Vagina (tissue), 2 donors: Measurements from ENCODE around the gene STK17B. TPM values are rescaled to one million over a fixed set of nuclear protein-coding genes. Genes with fewer than 3 reads are reported as not detected.

ENCODE experiments used
- DNase-seq, 2 donors: peaks; one replicate each; pipeline ENCODE4 v3.0.0-alpha.2; 2017; ENCODE audit errors: extremely low spot score in 2 of 2
- H3K27ac ChIP-seq: fragments of 200-600 bp; sonication (generic); one replicate; pipeline ENCODE4 v1.5.1; 2019
- H3K27me3 ChIP-seq: fragments of 200-600 bp; sonication (generic); one replicate; pipeline ENCODE4 v1.5.1; 2019
- H3K36me3 ChIP-seq, 2 donors: fragments of 200-600 bp; sonication (generic); one replicate each; pipeline ENCODE4 v1.5.1; 2017 to 2019
- H3K4me1 ChIP-seq: fragments of 200-600 bp; sonication (generic); one replicate; pipeline ENCODE4 v1.5.1; 2019
- H3K4me3 ChIP-seq, 2 donors: fragments of 200-600 bp; sonication (generic); 1 replicate in 1 of 2; 2 replicates in 1 of 2; pipeline ENCODE4 v1.5.1; 2016 to 2019
- H3K9me3 ChIP-seq: fragments of 200-600 bp; sonication (generic); one replicate; pipeline ENCODE4 v1.5.1; 2019
- POLR2A ChIP-seq, 2 donors: fragments of 450-650 bp; IDR thresholded peaks; one replicate each; pipeline ENCODE4 v1.6.1; 2017; ENCODE audit warnings: antibody characterized with exemption in 2 of 2, mild to moderate bottlenecking in 2 of 2, moderate library complexity in 2 of 2
- POLR2AphosphoS5 ChIP-seq, 2 donors: sonication (generic); formaldehyde crosslinking; IDR thresholded peaks; one replicate each; pipeline ENCODE4 v1.9.0; 2017; ENCODE audit warnings: antibody characterized with exemption in 2 of 2, mild to moderate bottlenecking in 2 of 2, low read depth in 1 of 2; ENCODE audit not compliant: insufficient read depth in 1 of 2
- intact Hi-C: fragments of 100-400 bp; cut with DNase I; formaldehyde crosslinking; loops from one replicate; pipeline ENCODE4 v1.15.1; 2023
- total RNA-seq: library from RNA; depleted of rRNA; stranded (reverse); fragments of >200 nt; gene quantifications from one replicate; pipeline ENCODE4 v1.2.3, GENCODE V29; 2016
- TF ChIP-seq, protein P1 (sequence below), 3 experiments: fragments of 450-650 bp in 2 of 3; fragments of 200-600 bp in 1 of 3; sonication (generic) in 1 of 3; IDR thresholded peaks; one replicate each; pipeline ENCODE4 v1.5.1; 2017 to 2019; ENCODE audit warnings: antibody characterized with exemption in 3 of 3, mild to moderate bottlenecking in 2 of 3, moderate library complexity in 2 of 3

Gene STK17B
- total RNA-seq, 1 donor from 2014 or later = 24.3 TPM

DNA sequence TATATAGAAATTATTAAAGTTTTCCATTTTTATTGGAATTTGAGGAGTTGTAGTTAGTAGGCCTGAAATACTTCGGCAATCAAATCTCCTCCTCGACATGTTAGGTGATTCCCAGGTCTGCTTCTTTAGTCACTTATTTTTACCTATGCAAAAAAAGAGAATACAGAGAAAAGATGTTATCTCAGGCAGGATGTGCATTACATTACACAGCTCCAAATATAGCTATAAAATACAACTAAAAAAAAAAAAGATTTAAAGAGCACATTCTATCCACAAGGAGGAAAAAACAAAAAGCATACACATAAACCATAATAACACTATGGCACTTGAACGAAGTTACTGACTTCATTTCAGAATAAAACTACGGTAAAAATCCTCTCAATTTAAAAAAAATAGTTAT lies 8.1 kb downstream of the STK17B start:
- intact Hi-C loops = no loop called here
- Histone ChIP-seq H3K4me3 (no peak overlapping the region), H3K9me3 (no peaks in the 10 kb centered on the region), H3K36me3 (no peaks in the 10 kb centered on the region), H3K27ac (no peak overlapping the region), H3K27me3 (no peaks in the 10 kb centered on the region), H3K4me1 (peaks cover 8% of the 10 kb centered on the region)
- no peak for DNase-seq
- TF ChIP-seq POLR2AphosphoS5 (IDR thresholded peaks at IDR 0.05; ENCODE audit: insufficient read depth in 1 of 2, low read depth in 1 of 2) = no peak
- TF ChIP-seq, protein P1, sequence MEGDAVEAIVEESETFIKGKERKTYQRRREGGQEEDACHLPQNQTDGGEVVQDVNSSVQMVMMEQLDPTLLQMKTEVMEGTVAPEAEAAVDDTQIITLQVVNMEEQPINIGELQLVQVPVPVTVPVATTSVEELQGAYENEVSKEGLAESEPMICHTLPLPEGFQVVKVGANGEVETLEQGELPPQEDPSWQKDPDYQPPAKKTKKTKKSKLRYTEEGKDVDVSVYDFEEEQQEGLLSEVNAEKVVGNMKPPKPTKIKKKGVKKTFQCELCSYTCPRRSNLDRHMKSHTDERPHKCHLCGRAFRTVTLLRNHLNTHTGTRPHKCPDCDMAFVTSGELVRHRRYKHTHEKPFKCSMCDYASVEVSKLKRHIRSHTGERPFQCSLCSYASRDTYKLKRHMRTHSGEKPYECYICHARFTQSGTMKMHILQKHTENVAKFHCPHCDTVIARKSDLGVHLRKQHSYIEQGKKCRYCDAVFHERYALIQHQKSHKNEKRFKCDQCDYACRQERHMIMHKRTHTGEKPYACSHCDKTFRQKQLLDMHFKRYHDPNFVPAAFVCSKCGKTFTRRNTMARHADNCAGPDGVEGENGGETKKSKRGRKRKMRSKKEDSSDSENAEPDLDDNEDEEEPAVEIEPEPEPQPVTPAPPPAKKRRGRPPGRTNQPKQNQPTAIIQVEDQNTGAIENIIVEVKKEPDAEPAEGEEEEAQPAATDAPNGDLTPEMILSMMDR (IDR thresholded peaks at IDR 0.05) = no peak

DNA sequence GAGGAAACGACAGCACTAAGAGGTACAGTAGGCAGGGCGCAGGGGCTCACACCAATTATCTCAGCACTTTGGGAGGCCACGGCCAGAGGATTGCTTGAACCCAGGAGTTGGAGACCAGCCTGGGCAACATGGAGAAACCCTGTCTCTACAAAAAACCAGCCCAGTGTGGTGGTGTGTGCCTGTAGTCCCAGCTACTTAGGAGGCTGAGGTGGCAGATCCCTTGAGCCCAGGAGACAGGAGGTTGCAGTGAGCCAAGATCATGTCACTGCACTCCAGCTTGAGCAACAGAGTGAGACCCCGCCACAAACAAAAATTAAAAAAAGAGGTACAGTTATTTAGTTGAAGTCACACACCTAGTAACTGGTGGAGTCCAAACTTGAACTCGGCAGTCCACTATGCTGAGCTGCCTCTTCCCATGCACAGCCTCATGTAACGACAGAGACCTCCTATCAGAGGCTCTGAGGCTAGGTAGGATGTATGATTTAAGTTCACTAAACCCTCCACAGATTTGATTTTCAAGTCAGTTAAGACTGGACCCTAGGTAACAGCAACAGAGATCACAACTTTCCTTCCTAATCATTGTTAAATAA lies 8.7 kb downstream of the STK17B start:
- no peak overlapping the region for H3K4me3 ChIP-seq
- intact Hi-C loops = no loop called here
- no peaks in the 10 kb centered on the region for H3K27me3 ChIP-seq
- no peaks in the 10 kb centered on the region for H3K9me3 ChIP-seq
- TF ChIP-seq, protein P1 (IDR thresholded peaks at IDR 0.05) = no peak
- TF ChIP-seq POLR2AphosphoS5 (IDR thresholded peaks at IDR 0.05; ENCODE audit: insufficient read depth in 1 of 2, low read depth in 1 of 2) = no peak
- no peak for TF ChIP-seq POLR2A (IDR thresholded peaks at IDR 0.05)
- no peak overlapping the region for H3K27ac ChIP-seq
- DNase-seq = no peak
- H3K36me3 ChIP-seq = no peaks in the 10 kb centered on the region
- H3K4me1 ChIP-seq = peaks cover 2% of the 10 kb centered on the region

DNA sequence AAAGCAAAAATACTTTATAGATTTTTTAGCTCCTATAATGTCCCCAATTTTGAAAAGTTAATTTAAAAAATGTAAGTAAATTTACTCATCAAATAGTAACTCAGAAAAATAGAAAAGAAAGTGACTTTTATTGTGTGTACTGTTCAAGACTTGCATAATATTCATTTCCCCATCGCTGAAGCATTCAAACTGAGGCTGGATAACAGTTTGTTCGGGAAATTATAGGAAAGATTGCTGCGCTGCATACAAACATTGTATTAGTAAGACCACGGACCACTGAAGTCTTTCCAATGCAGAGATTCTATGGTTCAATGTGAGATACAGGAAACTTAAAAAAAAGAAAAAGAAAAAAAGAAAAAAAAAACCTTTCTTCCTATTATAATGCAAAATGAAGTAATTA lies 10.4 kb downstream of the STK17B start:
- intact Hi-C loops = no loop called here
- H3K4me1 ChIP-seq = no peaks in the 10 kb centered on the region
- no peak for DNase-seq
- H3K27me3 ChIP-seq = no peaks in the 10 kb centered on the region
- TF ChIP-seq POLR2A (IDR thresholded peaks at IDR 0.05) = no peak
- no peak for TF ChIP-seq POLR2AphosphoS5 (IDR thresholded peaks at IDR 0.05; ENCODE audit: insufficient read depth in 1 of 2, low read depth in 1 of 2)
- TF ChIP-seq, protein P1 (IDR thresholded peaks at IDR 0.05) = no peak
- H3K36me3 ChIP-seq = no peaks in the 10 kb centered on the region
- no peak overlapping the region for H3K4me3 ChIP-seq
- H3K27ac ChIP-seq = no peak overlapping the region
- H3K9me3 ChIP-seq = no peaks in the 10 kb centered on the region

DNA sequence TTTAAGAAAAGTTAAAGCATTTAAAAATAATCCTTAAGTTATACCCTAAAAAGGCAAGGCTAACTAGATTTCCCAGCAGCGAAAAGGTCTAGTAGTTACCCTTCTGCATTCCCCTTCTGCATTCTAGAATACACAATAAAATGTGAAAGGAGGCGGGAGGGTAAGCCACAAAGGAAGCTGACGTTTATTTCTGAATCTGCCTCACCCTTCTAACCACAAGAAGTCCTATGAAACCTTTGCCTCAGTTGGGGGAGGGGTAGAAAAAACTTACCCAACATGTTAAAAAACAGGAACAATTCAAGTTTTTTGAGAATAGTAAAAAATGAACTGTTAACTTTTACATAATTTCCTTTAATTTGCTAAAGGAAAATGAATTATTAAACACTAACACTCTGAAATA lies 11.3 kb downstream of the STK17B start:
- H3K27ac ChIP-seq = no peak overlapping the region
- no peaks in the 10 kb centered on the region for H3K4me1 ChIP-seq
- H3K9me3 ChIP-seq = no peaks in the 10 kb centered on the region
- no peaks in the 10 kb centered on the region for H3K27me3 ChIP-seq
- TF ChIP-seq POLR2A (IDR thresholded peaks at IDR 0.05) (no peak), POLR2AphosphoS5 (IDR thresholded peaks at IDR 0.05; ENCODE audit: insufficient read depth in 1 of 2, low read depth in 1 of 2) (peak in 1 of 2 donors; percentile 70)
- no peaks in the 10 kb centered on the region for H3K36me3 ChIP-seq
- no peak overlapping the region for H3K4me3 ChIP-seq
- DNase-seq = no peak
- intact Hi-C loops = no loop called here

DNA sequence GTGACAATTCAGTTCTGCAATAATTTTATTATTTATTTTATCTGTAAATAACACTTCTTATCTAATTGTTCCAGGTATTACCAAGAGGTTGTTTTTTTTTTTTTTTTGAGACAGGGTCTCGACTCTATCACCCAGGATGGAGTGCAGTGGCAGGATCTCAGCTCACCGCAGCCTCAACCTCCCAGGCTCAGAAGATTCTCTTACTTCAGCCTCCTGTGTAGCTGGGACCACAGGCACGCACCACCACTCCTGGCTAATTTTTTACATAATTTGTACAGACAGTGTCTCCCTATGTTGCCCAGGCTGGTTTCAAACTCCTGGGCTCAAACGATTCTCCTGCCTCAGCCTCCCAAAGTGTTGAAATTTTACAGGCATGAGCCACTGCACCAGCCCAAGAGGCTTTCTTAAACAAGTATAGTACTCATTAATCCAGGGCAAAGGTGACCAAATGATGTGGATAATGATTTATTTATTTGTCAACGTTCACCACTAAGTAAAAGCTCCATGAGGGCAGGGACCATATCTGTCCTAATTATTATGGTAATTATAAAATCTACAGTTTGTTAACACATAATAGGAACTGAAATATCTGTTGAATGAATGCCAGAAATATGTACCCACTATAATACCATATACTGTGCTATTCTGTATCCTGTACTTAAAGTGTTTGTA lies 12.0 kb downstream of the STK17B start:
- Histone ChIP-seq H3K27me3 (no peaks in the 10 kb centered on the region), H3K4me1 (no peaks in the 10 kb centered on the region), H3K4me3 (no peak overlapping the region), H3K27ac (no peak overlapping the region), H3K36me3 (peaks cover 0 to 2% of the 10 kb centered on the region in 2 donors), H3K9me3 (no peaks in the 10 kb centered on the region)
- no peak for DNase-seq
- intact Hi-C loops = no loop called here
- no peak for TF ChIP-seq POLR2A (IDR thresholded peaks at IDR 0.05)

DNA sequence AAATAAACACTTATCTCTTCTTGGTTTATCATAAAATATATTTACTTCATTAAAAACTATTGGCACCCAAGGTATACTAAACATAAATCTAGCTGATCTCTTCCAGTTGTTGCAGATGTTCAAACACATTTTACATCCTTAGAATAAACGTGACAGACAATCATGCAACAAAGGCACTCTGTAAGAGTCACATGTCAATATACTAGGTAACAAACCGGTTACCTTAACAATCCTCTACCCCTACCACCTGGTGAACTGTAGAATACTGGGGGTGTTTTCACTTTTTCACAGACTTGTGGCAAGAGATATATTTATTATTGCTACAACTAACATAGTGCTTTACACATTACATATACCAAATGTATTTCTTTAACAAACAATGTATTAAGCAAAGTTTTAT lies 15.8 kb downstream of the STK17B start:
- no peak for DNase-seq
- intact Hi-C loops = no loop called here
- no peaks in the 10 kb centered on the region for H3K9me3 ChIP-seq
- no peak overlapping the region for H3K4me3 ChIP-seq
- TF ChIP-seq POLR2AphosphoS5 (IDR thresholded peaks at IDR 0.05; ENCODE audit: insufficient read depth in 1 of 2, low read depth in 1 of 2) = no peak
- no peak for TF ChIP-seq POLR2A (IDR thresholded peaks at IDR 0.05)
- TF ChIP-seq, protein P1 (IDR thresholded peaks at IDR 0.05) = no peak
- H3K4me1 ChIP-seq = no peaks in the 10 kb centered on the region
- H3K27ac ChIP-seq = no peak overlapping the region
- H3K36me3 ChIP-seq = peaks cover 0 to 3% of the 10 kb centered on the region in 2 donors
- no peaks in the 10 kb centered on the region for H3K27me3 ChIP-seq
